Lower lobe of right lung (tissue), 2 donors: Measurements from ENCODE around the gene PDE9A. TPM values are rescaled to one million over a fixed set of nuclear protein-coding genes. Genes with fewer than 3 reads are reported as not detected.

ENCODE experiments used
- ATAC-seq, 2 donors: fragments of 200-7000 bp; cut with Tn5 transposase; one replicate each; pipeline ENCODE4 v1.9.1; 2020 to 2022; ENCODE audit warnings: mild to moderate bottlenecking in 2 of 2, moderate library complexity in 2 of 2
- DNase-seq: peaks from one replicate; pipeline ENCODE4 v3.0.0-alpha.2; 2020
- H3K27ac ChIP-seq: fragments of 200-600 bp; one replicate; pipeline ENCODE4 v1.8.0; 2022
- H3K27me3 ChIP-seq: fragments of 200-600 bp; one replicate; pipeline ENCODE4 v1.8.0; 2022; ENCODE audit warnings: low read depth
- H3K36me3 ChIP-seq: fragments of 200-600 bp; one replicate; pipeline ENCODE4 v1.8.0; 2022; ENCODE audit warnings: mild to moderate bottlenecking
- H3K4me1 ChIP-seq: fragments of 200-600 bp; one replicate; pipeline ENCODE4 v1.8.0; 2022
- H3K4me3 ChIP-seq: fragments of 200-600 bp; one replicate; pipeline ENCODE4 v1.8.0; 2022; ENCODE audit warnings: mild to moderate bottlenecking
- H3K9me3 ChIP-seq: fragments of 200-600 bp; one replicate; pipeline ENCODE4 v1.8.0; 2022
- CTCF ChIP-seq: fragments of 200-600 bp; IDR thresholded peaks from one replicate; pipeline ENCODE4 v1.8.0; 2022; ENCODE audit warnings: antibody characterized with exemption, mild to moderate bottlenecking
- intact Hi-C: fragments of 100-400 bp; cut with DNase I; formaldehyde crosslinking; loops from one replicate; pipeline ENCODE4 v1.11.0; 2022
- total RNA-seq: library from RNA; stranded (reverse); fragmentation: NEBNext Ultra II Directional; extraction: Animal tissue kit (Norgen Biotek cat#: 25700); gene quantifications from one replicate; pipeline ENCODE4 v1.2.1, GENCODE V29; 2021
- donor health status: DM: no; HTN: yes; CAD: no; lungs with severe emphysema.

PDE9A gene
- total RNA-seq, 1 donor from 2014 or later = 12.8 TPM

GRCh38 chr21:42819861-42820615 lies 166.6 kb downstream of the PDE9A start:
- no peaks in the 10 kb centered on the region for H3K4me1 ChIP-seq
- ATAC-seq = no peak
- H3K4me3 ChIP-seq = no peak overlapping the region
- no peak for DNase-seq
- intact Hi-C loops = loop anchor here (10.0 kb wide), 1 partner anchor 225 kb away; no protein-coding TSS in a partner anchor
- H3K9me3 ChIP-seq = no peaks in the 10 kb centered on the region
- H3K27ac ChIP-seq = no peak overlapping the region
- no peaks in the 10 kb centered on the region for H3K36me3 ChIP-seq
- TF ChIP-seq CTCF = no peak
- H3K27me3 ChIP-seq = no peaks in the 10 kb centered on the region

GRCh38 chr21:42820616-42821465 lies 167.4 kb downstream of the PDE9A start:
- Histone ChIP-seq H3K9me3 (no peaks in the 10 kb centered on the region), H3K27me3 (no peaks in the 10 kb centered on the region), H3K4me1 (no peaks in the 10 kb centered on the region), H3K4me3 (no peak overlapping the region), H3K36me3 (no peaks in the 10 kb centered on the region), H3K27ac (no peak overlapping the region)
- ATAC-seq (no peak), DNase-seq (no peak)
- no peak for TF ChIP-seq CTCF
- intact Hi-C loops = no loop called here

Other genes with a start within 250 kb of the PDE9A start
- 1.2 TPM for gene UBASH3A, start 249.7 kb upstream of the PDE9A start, total RNA-seq
- gene RSPH1, start 157.4 kb upstream of the PDE9A start, total RNA-seq = 18.1 TPM
- 28.9 TPM for gene SLC37A1, start 139.8 kb upstream of the PDE9A start, total RNA-seq
- gene WDR4, start 225.9 kb downstream of the PDE9A start, total RNA-seq = 17.1 TPM
- 35.7 TPM for gene NDUFV3, start 239.7 kb downstream of the PDE9A start, total RNA-seq